ENCODE data around the gene RGS2. TPM values are rescaled to one million over a fixed set of nuclear protein-coding genes. Genes with fewer than 3 reads are reported as not detected.

Gene RGS2
- total and polyA plus RNA-seq, 2 experiments from 2014 or later, result 0.43 to 2.2 TPM

GRCh38 chr1:192852001-192852947, 43.4 kb downstream of the RGS2 start:
- H3K79me2 ChIP-seq (ENCODE audit: insufficient read depth), result no peaks in the 10 kb centered on the region
- H3K27me3 ChIP-seq (replicated peaks; ENCODE audit: insufficient read depth), result no peaks in the 10 kb centered on the region; the same call in 1 of the 2 replicates
- no peaks in the 10 kb centered on the region for H3K9me3 ChIP-seq (ENCODE audit: low read depth)
- no peak for TF ChIP-seq EZH2phosphoT487 (IDR thresholded peaks at IDR 0.05; ENCODE audit: insufficient read depth, low read depth)
- no peak for TF ChIP-seq EZH2 (IDR thresholded peaks at IDR 0.05; ENCODE audit: insufficient read depth, poor library complexity, severe bottlenecking)
- H3F3A ChIP-seq (ENCODE audit: insufficient read depth), result no peaks in the 10 kb centered on the region
- no peak overlapping the region for H3K27ac ChIP-seq
- H3K4me2 ChIP-seq (ENCODE audit: unreplicated experiment), result no peak overlapping the region
- H3K9ac ChIP-seq, result no peak overlapping the region
- no peaks in the 10 kb centered on the region for H3K9me2 ChIP-seq (ENCODE audit: insufficient read depth)
- 13 to 18% methylated on average over 1 of the region's 1 CpG for WGBS, 2 experiments (ENCODE audit: low coverage in 1 of 2, low lambda C conversion rate in 2 of 2, missing lambda C conversion rate in 2 of 2)
- H3K4me3 ChIP-seq, result no peak overlapping the region
- in situ Hi-C loops (cut with MboI), result no loop called here
- no peaks in the 10 kb centered on the region for H4K20me1 ChIP-seq (ENCODE audit: insufficient read depth)
- no peaks in the 10 kb centered on the region for H3K36me3 ChIP-seq (ENCODE audit: low read depth)
- H3K4me1 ChIP-seq (ENCODE audit: insufficient read depth), result no peaks in the 10 kb centered on the region
- H2AFZ ChIP-seq, result no peak overlapping the region
- DNase-seq, result no peak

DNA sequence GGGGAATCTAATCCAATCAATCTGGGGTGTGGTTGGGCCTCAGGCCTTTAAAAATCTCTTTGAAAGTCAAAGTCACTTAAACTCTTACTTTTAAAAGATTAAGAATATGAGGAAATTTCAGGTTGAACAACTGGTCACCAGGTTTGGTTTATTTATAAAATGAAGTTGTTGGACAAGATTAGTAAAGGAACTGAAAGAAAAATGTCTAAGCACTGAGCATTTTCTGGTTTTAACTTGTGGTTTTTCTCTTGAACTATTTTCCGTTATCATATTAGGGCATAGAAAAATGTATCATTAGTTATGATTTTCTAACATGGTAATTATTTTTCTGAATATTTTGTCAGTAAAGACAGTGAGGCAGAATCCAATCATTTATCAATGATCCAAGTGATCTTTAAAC, 49.6 kb downstream of the RGS2 start:
- no peak overlapping the region for H3K4me2 ChIP-seq (ENCODE audit: unreplicated experiment)

GRCh38 chr1:192859808-192860207, 51.0 kb downstream of the RGS2 start:
- no peaks in the 10 kb centered on the region for H3K9me2 ChIP-seq (ENCODE audit: insufficient read depth)
- no peaks in the 10 kb centered on the region for H3K36me3 ChIP-seq (ENCODE audit: low read depth)
- H3K27me3 ChIP-seq (replicated peaks; ENCODE audit: insufficient read depth), result no peaks in the 10 kb centered on the region
- H3K4me2 ChIP-seq (ENCODE audit: unreplicated experiment), result no peak overlapping the region
- H3K27ac ChIP-seq, result no peak overlapping the region
- H2AFZ ChIP-seq, result no peak overlapping the region
- DNase-seq, result no peak
- in situ Hi-C loops (cut with MboI), result no loop called here
- no peaks in the 10 kb centered on the region for H3F3A ChIP-seq (ENCODE audit: insufficient read depth)
- H3K9me3 ChIP-seq (ENCODE audit: low read depth), result no peaks in the 10 kb centered on the region
- no peaks in the 10 kb centered on the region for H4K20me1 ChIP-seq (ENCODE audit: insufficient read depth)
- no peaks in the 10 kb centered on the region for H3K79me2 ChIP-seq (ENCODE audit: insufficient read depth)
- H3K4me3 ChIP-seq, result no peak overlapping the region
- H3K4me1 ChIP-seq (ENCODE audit: insufficient read depth), result no peaks in the 10 kb centered on the region
- no peak overlapping the region for H3K9ac ChIP-seq
- TF ChIP-seq EZH2 (IDR thresholded peaks at IDR 0.05; ENCODE audit: insufficient read depth, poor library complexity, severe bottlenecking) (no peak), EZH2phosphoT487 (IDR thresholded peaks at IDR 0.05; ENCODE audit: insufficient read depth, low read depth) (no peak)

More for the DNA sequence above, 49.6 kb downstream of the RGS2 start:
- no peak overlapping the region for H3K9ac ChIP-seq
- in situ Hi-C loops (cut with MboI), result no loop called here
- H3K9me2 ChIP-seq (ENCODE audit: insufficient read depth), result no peaks in the 10 kb centered on the region
- no peaks in the 10 kb centered on the region for H3K27me3 ChIP-seq (replicated peaks; ENCODE audit: insufficient read depth)
- TF ChIP-seq EZH2phosphoT487 (IDR thresholded peaks at IDR 0.05; ENCODE audit: insufficient read depth, low read depth) (no peak), EZH2 (IDR thresholded peaks at IDR 0.05; ENCODE audit: insufficient read depth, poor library complexity, severe bottlenecking) (no peak)
- no peaks in the 10 kb centered on the region for H3F3A ChIP-seq (ENCODE audit: insufficient read depth)
- no peaks in the 10 kb centered on the region for H3K36me3 ChIP-seq (ENCODE audit: low read depth)
- H3K4me3 ChIP-seq, result no peak overlapping the region
- H3K9me3 ChIP-seq (ENCODE audit: low read depth), result no peaks in the 10 kb centered on the region
- H3K79me2 ChIP-seq (ENCODE audit: insufficient read depth), result no peaks in the 10 kb centered on the region
- H3K27ac ChIP-seq, result no peak overlapping the region
- no peak for DNase-seq
- WGBS, 2 experiments (ENCODE audit: low coverage in 1 of 2, low lambda C conversion rate in 2 of 2, missing lambda C conversion rate in 2 of 2), result 91 to 92% methylated on average over 1 of the region's 1 CpG
- H4K20me1 ChIP-seq (ENCODE audit: insufficient read depth), result no peaks in the 10 kb centered on the region
- H3K4me1 ChIP-seq (ENCODE audit: insufficient read depth), result no peaks in the 10 kb centered on the region
- no peak overlapping the region for H2AFZ ChIP-seq

DNA sequence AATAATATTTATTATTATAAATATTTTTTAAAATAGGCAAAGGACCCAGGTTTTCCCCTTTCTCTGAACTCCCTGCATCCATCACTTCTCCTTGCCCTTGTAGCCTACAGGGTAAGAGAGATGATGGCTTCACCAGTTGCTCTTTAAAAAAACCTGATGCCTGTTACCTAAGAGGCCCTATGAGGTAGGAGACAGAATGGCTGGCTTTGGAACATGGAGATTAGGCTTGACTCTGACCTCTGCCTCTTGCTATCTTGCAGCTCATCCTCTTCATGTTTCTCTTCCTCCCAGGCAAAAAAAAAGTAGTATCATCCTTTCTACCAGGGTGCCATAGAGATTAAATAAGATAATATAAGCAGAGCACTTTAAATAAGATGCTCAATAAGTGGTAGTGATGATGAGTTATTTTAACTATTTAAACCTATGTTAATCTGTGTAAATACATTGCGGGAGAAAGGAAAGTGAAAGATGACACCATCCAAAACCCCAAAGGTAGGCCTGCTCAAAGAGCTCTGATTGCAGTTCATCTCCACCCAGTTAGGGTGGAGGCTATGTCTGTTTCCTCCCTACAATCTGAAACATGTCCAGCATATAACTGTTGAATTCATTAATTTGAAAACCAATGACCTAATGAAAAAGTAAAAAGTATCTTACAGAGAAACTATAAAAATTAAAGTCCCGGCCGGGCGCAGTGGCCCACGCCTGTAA, 51.8 kb downstream of the RGS2 start:
- no peaks in the 10 kb centered on the region for H3K79me2 ChIP-seq (ENCODE audit: insufficient read depth)
- no peak for DNase-seq
- H3K27me3 ChIP-seq (replicated peaks; ENCODE audit: insufficient read depth), result no peaks in the 10 kb centered on the region
- H3K4me3 ChIP-seq, result no peak overlapping the region
- H3K9me2 ChIP-seq (ENCODE audit: insufficient read depth), result no peaks in the 10 kb centered on the region
- no peak overlapping the region for H3K4me2 ChIP-seq (ENCODE audit: unreplicated experiment)
- H2AFZ ChIP-seq, result no peak overlapping the region
- H3K36me3 ChIP-seq (ENCODE audit: low read depth), result no peaks in the 10 kb centered on the region
- no peaks in the 10 kb centered on the region for H4K20me1 ChIP-seq (ENCODE audit: insufficient read depth)
- in situ Hi-C loops (cut with MboI), result no loop called here
- TF ChIP-seq EZH2 (IDR thresholded peaks at IDR 0.05; ENCODE audit: insufficient read depth, poor library complexity, severe bottlenecking) (no peak), EZH2phosphoT487 (IDR thresholded peaks at IDR 0.05; ENCODE audit: insufficient read depth, low read depth) (no peak)
- H3K9ac ChIP-seq, result no peak overlapping the region
- no peaks in the 10 kb centered on the region for H3K4me1 ChIP-seq (ENCODE audit: insufficient read depth)
- no peaks in the 10 kb centered on the region for H3K9me3 ChIP-seq (ENCODE audit: low read depth)
- no peak overlapping the region for H3K27ac ChIP-seq
- no peaks in the 10 kb centered on the region for H3F3A ChIP-seq (ENCODE audit: insufficient read depth)
- 78 to 79% methylated on average over 5 of the region's 5 CpGs for WGBS, 2 experiments (ENCODE audit: low coverage in 1 of 2, low lambda C conversion rate in 2 of 2, missing lambda C conversion rate in 2 of 2)

Measured in GM23248 (cell line).